ENCODE measurements around the gene POLR1H. TPM values are rescaled to one million over a fixed set of nuclear protein-coding genes. Genes with fewer than 3 reads are reported as not detected.
A peak's percentile ranks its signal among the peaks of the same experiment; 100 is the strongest.

Gene POLR1H
- polyA plus RNA-seq, 2 of the 4 experiments (the other 2 are of a cell fraction) = 25.5 to 34.6 TPM

DNA sequence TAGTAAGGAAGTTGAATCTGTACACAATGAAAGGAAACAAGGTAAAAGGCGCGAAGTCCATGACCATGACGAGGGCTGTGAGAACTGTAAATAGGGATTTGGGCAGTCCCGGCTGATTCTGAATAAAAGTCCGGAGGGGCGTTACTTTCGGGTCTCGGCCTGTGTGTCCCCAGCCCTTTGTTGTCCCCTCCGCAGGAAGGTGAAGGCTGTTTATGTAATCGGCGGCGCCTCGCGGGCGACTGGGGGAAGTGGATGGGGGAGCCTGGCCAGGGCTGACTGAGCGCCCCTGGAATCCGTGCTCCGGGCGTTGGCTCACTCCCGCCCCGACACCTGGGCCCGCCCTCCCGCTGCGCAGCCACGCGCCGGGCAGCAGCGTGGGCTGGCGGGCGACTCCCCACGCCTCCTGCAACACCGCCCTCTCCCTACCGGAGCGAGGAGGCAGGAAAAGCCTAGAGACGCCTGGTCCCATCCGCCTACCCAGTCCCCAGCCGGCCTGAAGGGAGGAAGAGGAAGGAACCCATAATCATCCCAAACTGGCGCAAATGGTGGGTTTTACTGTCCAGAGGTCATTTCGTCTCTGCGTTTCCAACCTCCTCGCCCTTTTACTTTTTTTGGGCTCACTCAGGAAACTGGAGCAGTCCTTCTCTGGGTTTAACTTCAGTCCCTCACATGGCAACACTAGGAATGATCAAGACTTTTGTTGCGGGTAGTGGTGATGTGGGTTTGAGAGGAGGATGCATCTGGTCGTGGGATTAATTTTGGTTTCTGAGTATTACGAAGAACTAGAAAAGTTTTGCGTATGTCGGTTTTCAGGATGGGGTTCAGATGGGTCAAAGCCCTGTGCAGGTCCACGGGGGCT lies 39.7 kb downstream of the POLR1H start (continued):
- TF ChIP-seq, protein P1, sequence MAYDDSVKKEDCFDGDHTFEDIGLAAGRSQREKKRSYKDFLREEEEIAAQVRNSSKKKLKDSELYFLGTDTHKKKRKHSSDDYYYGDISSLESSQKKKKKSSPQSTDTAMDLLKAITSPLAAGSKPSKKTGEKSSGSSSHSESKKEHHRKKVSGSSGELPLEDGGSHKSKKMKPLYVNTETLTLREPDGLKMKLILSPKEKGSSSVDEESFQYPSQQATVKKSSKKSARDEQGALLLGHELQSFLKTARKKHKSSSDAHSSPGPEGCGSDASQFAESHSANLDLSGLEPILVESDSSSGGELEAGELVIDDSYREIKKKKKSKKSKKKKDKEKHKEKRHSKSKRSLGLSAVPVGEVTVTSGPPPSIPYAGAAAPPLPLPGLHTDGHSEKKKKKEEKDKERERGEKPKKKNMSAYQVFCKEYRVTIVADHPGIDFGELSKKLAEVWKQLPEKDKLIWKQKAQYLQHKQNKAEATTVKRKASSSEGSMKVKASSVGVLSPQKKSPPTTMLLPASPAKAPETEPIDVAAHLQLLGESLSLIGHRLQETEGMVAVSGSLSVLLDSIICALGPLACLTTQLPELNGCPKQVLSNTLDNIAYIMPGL (CRISPR knock-in tag; IDR thresholded peaks at IDR 0.05; ENCODE audit: borderline replicate concordance) = no peak
- TF ChIP-seq, protein P2, sequence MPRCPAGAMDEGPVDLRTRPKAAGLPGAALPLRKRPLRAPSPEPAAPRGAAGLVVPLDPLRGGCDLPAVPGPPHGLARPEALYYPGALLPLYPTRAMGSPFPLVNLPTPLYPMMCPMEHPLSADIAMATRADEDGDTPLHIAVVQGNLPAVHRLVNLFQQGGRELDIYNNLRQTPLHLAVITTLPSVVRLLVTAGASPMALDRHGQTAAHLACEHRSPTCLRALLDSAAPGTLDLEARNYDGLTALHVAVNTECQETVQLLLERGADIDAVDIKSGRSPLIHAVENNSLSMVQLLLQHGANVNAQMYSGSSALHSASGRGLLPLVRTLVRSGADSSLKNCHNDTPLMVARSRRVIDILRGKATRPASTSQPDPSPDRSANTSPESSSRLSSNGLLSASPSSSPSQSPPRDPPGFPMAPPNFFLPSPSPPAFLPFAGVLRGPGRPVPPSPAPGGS (IDR thresholded peaks at IDR 0.05) = no peak

DNA sequence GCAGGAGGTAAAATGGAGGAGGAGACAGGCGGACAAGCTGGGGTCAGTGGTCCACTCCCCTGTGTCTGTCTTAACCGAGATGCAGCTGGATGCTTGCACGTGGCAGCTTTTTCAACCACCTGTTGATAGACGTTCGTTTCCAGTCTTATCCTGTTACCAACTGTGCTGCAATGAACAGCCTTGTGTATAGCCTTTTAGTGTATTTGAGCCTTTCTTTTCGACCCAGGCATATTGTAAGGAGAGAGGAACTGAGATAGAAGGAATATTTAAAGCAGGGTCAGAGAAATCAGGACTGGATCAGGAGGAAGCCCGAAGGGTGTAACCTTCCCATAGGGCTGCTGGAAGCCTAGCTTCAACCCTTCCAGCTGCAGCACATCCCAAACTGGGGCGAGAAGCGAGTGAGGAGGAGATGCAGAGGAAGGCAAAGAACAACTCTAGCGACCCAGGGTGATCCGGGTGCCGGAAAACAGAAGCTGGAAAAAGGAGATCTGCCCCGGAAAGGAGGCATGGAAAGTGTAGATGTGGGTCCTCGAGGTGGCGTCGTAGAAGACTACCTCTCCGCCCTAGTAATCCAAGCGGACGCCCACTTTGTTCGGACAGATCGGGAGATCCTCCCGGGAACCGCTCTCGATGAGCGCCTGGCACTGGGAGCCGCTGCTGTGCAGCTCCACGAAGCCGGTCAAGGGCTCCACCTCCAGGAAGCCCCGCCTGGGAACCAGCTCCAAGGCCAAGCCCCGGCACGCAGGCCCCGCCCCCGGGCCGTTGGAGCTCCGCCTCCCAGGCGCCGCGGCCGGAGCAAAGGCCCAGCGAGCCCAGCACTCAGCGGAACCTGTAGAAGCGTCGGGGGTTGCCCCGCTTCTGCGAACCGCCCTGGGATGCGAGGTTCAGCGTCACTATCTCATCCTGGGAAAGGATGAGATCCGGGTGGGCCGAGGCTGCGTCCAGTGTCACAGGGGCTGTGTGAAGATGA lies 40.7 kb downstream of the POLR1H start:
- WGBS (ENCODE audit: missing lambda C conversion rate) = 14% methylated on average over 21 of the region's 51 CpGs
- H3K27ac ChIP-seq = peak overlapping the region; percentile 62 to 76
- ChIA-PET POLR2A (interaction anchor here (0.9 to 1.6 kb wide), 6 partner anchors 14 to 113 kb away, joined by 3 to 10 read pairs (median 4); partner anchors contain the start of genes POLR1H and PPP1R11), CTCF (interaction anchor here (0.7 to 16.7 kb wide), 15 partner anchors 10 to 117 kb away, joined by 3 to 353 read pairs (median 4); partner anchors contain the start of genes TRIM31 and TRIM40)
- H3K4me3 ChIP-seq = peak overlapping the region; percentile 42
- H3K4me2 ChIP-seq = peak overlapping the region; percentile 79
- H3K4me1 ChIP-seq = peaks cover 15% of the 10 kb centered on the region
- FAIRE-seq (no peak), DNase-seq (ENCODE audit: low read depth in 1 of 2, low spot score in 1 of 2) (peak; percentile 81 to 83), ATAC-seq (peak; percentile 90 to 96)
- H3K9me3 ChIP-seq = no peaks in the 10 kb centered on the region
- TF ChIP-seq ZSCAN20 (CRISPR knock-in tag; IDR thresholded peaks at IDR 0.05) (no peak), PHF8 (IDR thresholded peaks at IDR 0.05; ENCODE audit: borderline replicate concordance, low read depth) (peak; percentile 54; the same call in 1 of the 2 replicates), POLR2A (IDR thresholded peaks at IDR 0.05; ENCODE audit: low read length) (peak; percentile 86), MYC (IDR thresholded peaks at IDR 0.05; ENCODE audit: borderline replicate concordance, low read length) (no peak), RFX5 (IDR thresholded peaks at IDR 0.05) (no peak), SMC3 (IDR thresholded peaks at IDR 0.05) (0 out of 3 replicates have a peak, but pooled peaks have one; percentile 17), SREBF2 (IDR thresholded peaks at IDR 0.05) (no peak), EHMT2 (IDR thresholded peaks at IDR 0.05; ENCODE audit: low read depth) (no peak)
- TF ChIP-seq, protein P3, sequence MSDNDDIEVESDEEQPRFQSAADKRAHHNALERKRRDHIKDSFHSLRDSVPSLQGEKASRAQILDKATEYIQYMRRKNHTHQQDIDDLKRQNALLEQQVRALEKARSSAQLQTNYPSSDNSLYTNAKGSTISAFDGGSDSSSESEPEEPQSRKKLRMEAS (IDR thresholded peaks at IDR 0.05) = peak; percentile 41

GRCh38 chr6:30102414-30102969 lies 41.4 kb downstream of the POLR1H start:
- H3K27ac ChIP-seq = peak overlapping the region; percentile 62 to 76
- TF ChIP-seq RAD21 (conservative IDR thresholded peaks at IDR 0.05 in 1 of 2, IDR thresholded peaks at IDR 0.05 in 1 of 2) = no peak
- TF ChIP-seq JUNB (IDR thresholded peaks at IDR 0.05) = no peak
- TF ChIP-seq, protein P2 (IDR thresholded peaks at IDR 0.05) = no peak
- no peak for TF ChIP-seq TP53 (CRISPR knock-in tag; IDR thresholded peaks at IDR 0.05)
- TF ChIP-seq SMC3 (IDR thresholded peaks at IDR 0.05) = no peak
- no peak for TF ChIP-seq FOXS1 (CRISPR knock-in tag; IDR thresholded peaks at IDR 0.05)
- no peak for TF ChIP-seq NPAS2 (CRISPR knock-in tag; IDR thresholded peaks at IDR 0.05; ENCODE audit: borderline replicate concordance)
- TF ChIP-seq HDAC2 (IDR thresholded peaks at IDR 0.05) = no peak
- TF ChIP-seq BHLHE40 (IDR thresholded peaks at IDR 0.05; ENCODE audit: low read depth, low read length) = no peak
- peak overlapping the region; percentile 42 for H3K4me3 ChIP-seq
- H3K4me2 ChIP-seq = peak overlapping the region; percentile 79
- ChIA-PET POLR2A (interaction anchor here (0.9 to 1.6 kb wide), 6 partner anchors 15 to 112 kb away, joined by 3 to 10 read pairs (median 4); partner anchors contain the start of genes POLR1H and PPP1R11), CTCF (interaction anchor here (0.6 to 16.7 kb wide), 30 partner anchors 9 to 429 kb away, joined by 3 to 353 read pairs (median 4); partner anchors contain the start of genes POLR1H, TRIM31 and TRIM40)
- FAIRE-seq = no peak
- H3K9me3 ChIP-seq = no peaks in the 10 kb centered on the region
- DNase-seq (ENCODE audit: low read depth in 1 of 2, low spot score in 1 of 2) = no peak
- peak; percentile 17 to 28; a peak in 5 of 6 replicates for ATAC-seq
- H3K4me1 ChIP-seq = peaks cover 17% of the 10 kb centered on the region
- 32% methylated on average over 11 of the region's 15 CpGs for whole genome bisulfite sequencing (ENCODE audit: missing lambda C conversion rate)
